Colonic mucosa (tissue), 4 donors: ENCODE data around the gene ANKRD63. TPM values are rescaled to one million over a fixed set of nuclear protein-coding genes. Genes with fewer than 3 reads are reported as not detected.

Experiments
- DNase-seq: peaks from one replicate; pipeline ENCODE4 v3.0.0-alpha.2; 2020
- H3K27ac ChIP-seq: fragments of 200-600 bp; one replicate; pipeline ENCODE4 v1.8.0; 2021
- H3K27me3 ChIP-seq: fragments of 200-600 bp; one replicate; pipeline ENCODE4 v1.8.0; 2021
- H3K36me3 ChIP-seq: fragments of 200-600 bp; one replicate; pipeline ENCODE4 v1.8.0; 2021
- H3K4me1 ChIP-seq: fragments of 200-600 bp; one replicate; pipeline ENCODE4 v1.8.0; 2021; ENCODE audit warnings: mild to moderate bottlenecking
- H3K4me3 ChIP-seq: fragments of 200-600 bp; one replicate; pipeline ENCODE4 v1.8.0; 2021
- H3K9ac ChIP-seq, 2 donors: one replicate each; pipeline ENCODE4 v1.7.0; 2013; ENCODE audit warnings: control low read depth in 2 of 2, low read depth in 2 of 2, low read length in 2 of 2
- H3K9me3 ChIP-seq: fragments of 200-600 bp; one replicate; pipeline ENCODE4 v1.8.0; 2021
- CTCF ChIP-seq: fragments of 200-600 bp; IDR thresholded peaks from one replicate; pipeline ENCODE4 v1.8.0; 2022; ENCODE audit warnings: antibody characterized with exemption, mild to moderate bottlenecking
- intact Hi-C: fragments of 100-400 bp; cut with DNase I; formaldehyde crosslinking; loops from one replicate; pipeline ENCODE4 v1.14.1; 2022
- total RNA-seq, 2 donors: library from RNA; stranded (reverse); fragmentation: NEBNext Ultra II Directional in 1 of 2; extraction: Animal tissue kit (Norgen Biotek cat#: 25700) in 1 of 2; gene quantifications; one replicate each; pipeline ENCODE4 v1.2.1, GENCODE V29; 2021
- donor health status: healthy.
- donor health status: DM: no; HTN: no; CAD: no.
- donor health status: DM: no; HTN: no; CAD: no.

ANKRD63 gene
- total RNA-seq, 2 donors from 2014 or later, result not detected

DNA sequence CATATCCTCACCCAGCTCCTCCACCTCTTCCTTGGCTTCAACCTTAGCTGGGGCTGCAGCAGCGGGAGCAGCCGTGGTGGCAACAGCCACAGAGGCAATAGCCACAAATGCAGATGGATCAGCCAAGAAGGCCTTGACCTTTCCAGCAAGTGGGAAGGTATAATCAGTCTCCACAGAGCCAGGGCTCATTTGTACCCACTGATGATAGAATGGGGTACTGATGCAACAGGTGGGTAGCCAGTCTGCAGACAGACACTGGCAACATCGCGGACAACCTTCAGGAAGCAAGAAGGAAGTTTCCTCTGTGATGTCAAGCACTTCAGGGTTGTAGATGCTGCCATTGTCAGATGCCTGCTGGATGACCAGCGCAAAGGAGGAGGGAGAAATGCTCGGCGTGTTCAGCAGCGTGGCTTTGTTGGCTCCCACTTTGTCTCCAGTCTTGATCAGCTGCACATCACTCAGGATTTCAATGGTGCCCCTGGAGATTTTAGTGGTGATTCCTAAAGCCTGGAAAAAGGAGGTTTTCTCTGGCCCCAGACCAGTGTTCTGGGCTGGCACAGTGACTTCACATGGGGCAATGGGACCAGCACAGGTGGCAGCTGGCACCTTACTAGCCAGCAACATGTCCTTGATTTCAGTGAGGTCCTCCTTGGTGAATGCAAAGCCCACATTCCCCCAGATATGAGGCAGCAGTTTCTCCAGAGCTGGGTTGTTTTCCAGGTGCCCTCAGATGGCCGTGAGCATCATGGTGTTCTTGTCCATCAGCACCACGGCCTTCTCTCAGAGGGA lies 29.7 kb upstream of the ANKRD63 start:
- no peak for DNase-seq
- intact Hi-C loops, result loop anchor here (5.0 kb wide), 1 partner anchor 35 kb away; no protein-coding TSS in a partner anchor
- no peak for TF ChIP-seq CTCF

GRCh38 chr15:40310993-40311392 lies 28.1 kb upstream of the ANKRD63 start:
- DNase-seq, result no peak
- intact Hi-C loops, result loop anchor here (5.0 kb wide), 1 partner anchor 34 kb away; no protein-coding TSS in a partner anchor

More for the DNA sequence above, 29.7 kb upstream of the ANKRD63 start:
- H3K9ac ChIP-seq, result no peak overlapping the region
- H3K27ac ChIP-seq, result no peak overlapping the region
- H3K9me3 ChIP-seq, result no peaks in the 10 kb centered on the region
- no peaks in the 10 kb centered on the region for H3K36me3 ChIP-seq
- H3K4me1 ChIP-seq, result no peaks in the 10 kb centered on the region
- H3K27me3 ChIP-seq, result no peaks in the 10 kb centered on the region
- no peak overlapping the region for H3K4me3 ChIP-seq

DNA sequence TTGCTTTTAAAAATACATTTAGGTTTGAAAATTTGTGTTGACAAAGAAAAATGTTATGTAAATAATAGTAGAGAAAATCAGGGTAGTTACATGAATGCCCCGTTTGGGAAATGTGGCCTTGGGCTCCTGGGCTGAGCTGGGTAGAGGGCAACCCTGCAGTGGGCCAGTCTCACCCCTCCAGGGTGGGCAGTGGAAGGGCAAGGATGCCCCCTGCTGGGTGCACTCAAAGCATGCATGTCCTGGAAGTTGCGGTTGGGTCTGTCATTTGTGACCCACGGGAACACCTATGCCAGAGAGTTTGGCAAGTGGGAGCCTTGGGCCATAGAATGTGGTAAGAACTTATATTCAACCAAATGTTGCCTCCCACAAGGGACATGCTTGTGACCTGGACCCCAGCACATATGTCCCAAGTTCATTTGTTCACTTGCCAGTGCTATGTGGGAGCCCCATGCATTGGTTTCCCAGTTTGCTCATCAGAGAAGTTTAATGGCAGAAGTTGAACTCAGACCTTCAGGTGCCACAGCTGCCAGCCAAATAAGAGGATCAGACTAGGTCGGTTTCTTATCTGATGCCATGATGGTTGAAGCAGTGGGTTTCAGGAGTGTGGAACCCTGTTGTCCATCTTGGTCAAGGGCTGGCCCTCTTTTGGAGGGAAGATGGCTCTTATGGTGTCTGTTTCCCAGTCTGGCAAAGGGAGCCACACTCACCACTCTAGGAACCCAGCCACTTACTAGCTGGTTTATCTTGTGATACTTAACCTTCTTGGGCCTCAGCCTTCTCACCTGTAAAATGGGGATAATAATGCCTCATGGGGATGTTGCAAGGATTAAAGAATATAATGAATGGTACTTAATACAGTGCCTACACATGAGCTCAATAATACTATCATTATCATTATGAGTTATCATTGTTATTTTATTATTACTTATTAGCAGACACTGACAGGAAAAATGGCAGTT lies 27.4 kb upstream of the ANKRD63 start:
- peak; percentile 68 for TF ChIP-seq CTCF
- H3K4me3 ChIP-seq, result no peak overlapping the region
- no peaks in the 10 kb centered on the region for H3K36me3 ChIP-seq
- H3K4me1 ChIP-seq, result no peaks in the 10 kb centered on the region
- intact Hi-C loops, result loop anchor here (5.0 kb wide), 1 partner anchor 33 kb away; no protein-coding TSS in a partner anchor
- no peaks in the 10 kb centered on the region for H3K9me3 ChIP-seq
- peak; percentile 64 for DNase-seq
- no peak overlapping the region for H3K27ac ChIP-seq
- H3K9ac ChIP-seq, result no peak overlapping the region
- H3K27me3 ChIP-seq, result no peaks in the 10 kb centered on the region

More at GRCh38 chr15:40310993-40311392, 28.1 kb upstream of the ANKRD63 start:
- no peak overlapping the region for H3K4me3 ChIP-seq
- H3K36me3 ChIP-seq, result no peaks in the 10 kb centered on the region
- H3K9ac ChIP-seq, result no peak overlapping the region
- no peak overlapping the region for H3K27ac ChIP-seq
- TF ChIP-seq CTCF, result no peak
- H3K27me3 ChIP-seq, result no peaks in the 10 kb centered on the region
- no peaks in the 10 kb centered on the region for H3K9me3 ChIP-seq
- no peaks in the 10 kb centered on the region for H3K4me1 ChIP-seq

DNA sequence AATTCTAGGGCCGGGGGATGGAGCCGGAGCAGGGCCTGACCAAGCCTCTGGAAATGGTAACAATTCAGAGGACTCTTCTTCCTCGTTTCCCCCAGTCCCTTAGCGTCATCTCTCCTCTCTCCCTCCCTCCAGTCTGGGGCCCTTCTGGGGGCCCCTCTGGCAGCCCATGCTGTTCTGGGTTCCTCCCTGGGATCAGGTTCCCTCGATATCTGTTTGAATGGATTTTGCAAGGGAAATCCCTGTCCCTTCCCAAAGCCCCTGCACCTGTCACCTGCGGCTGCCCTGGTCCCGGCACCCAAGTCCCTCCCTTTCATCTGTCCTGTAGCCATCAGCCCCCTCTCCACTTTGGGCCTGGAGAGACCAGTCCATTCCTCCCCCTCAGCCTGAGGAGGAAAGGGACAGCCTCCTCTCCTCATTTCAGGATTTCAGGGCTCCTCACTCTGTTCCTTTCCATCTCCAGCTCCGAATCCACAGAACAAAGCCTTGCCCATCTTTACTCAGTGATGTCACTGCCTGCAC lies 26.5 kb upstream of the ANKRD63 start:
- Histone ChIP-seq H3K27ac (no peak overlapping the region), H3K27me3 (no peaks in the 10 kb centered on the region), H3K4me1 (no peaks in the 10 kb centered on the region), H3K9ac (no peak overlapping the region), H3K36me3 (no peaks in the 10 kb centered on the region), H3K4me3 (no peak overlapping the region), H3K9me3 (no peaks in the 10 kb centered on the region)
- no peak for TF ChIP-seq CTCF
- intact Hi-C loops, result no loop called here
- DNase-seq, result no peak
